Smooth muscle cell (in vitro differentiated cells): ENCODE measurements around the gene FUZ. TPM values are rescaled to one million over a fixed set of nuclear protein-coding genes. Genes with fewer than 3 reads are reported as not detected.

Experiments
- DNase-seq: peaks from one replicate; lab custom pipeline; 2025; ENCODE audit not compliant: unreplicated experiment; lab: John Stamatoyannopoulos, UW
- H2AFZ ChIP-seq: fragments of 200-600 bp; sonication (generic); 2 replicates; pipeline ENCODE4 v1.6.0; 2016; ENCODE audit warnings: antibody characterized with exemption, low read depth, mild to moderate bottlenecking
- H3F3A ChIP-seq: fragments of 200-600 bp; sonication (generic); 2 replicates; pipeline ENCODE4 v1.6.0; 2017; ENCODE audit warnings: antibody characterized with exemption, low read depth
- H3K27ac ChIP-seq: fragments of 200-600 bp; sonication (generic); 2 replicates; pipeline ENCODE4 v1.5.1; 2016; ENCODE audit warnings: low read depth, mild to moderate bottlenecking
- H3K27me3 ChIP-seq: fragments of 200-600 bp; sonication (generic); 2 replicates; pipeline ENCODE4 v1.6.1; 2016; ENCODE audit warnings: low read depth, mild to moderate bottlenecking
- H3K36me3 ChIP-seq: fragments of 200-600 bp; sonication (generic); 2 replicates; pipeline ENCODE4 v1.5.1; 2016; ENCODE audit warnings: low read depth
- H3K4me1 ChIP-seq: fragments of 200-600 bp; sonication (generic); 2 replicates; pipeline ENCODE4 v1.5.1; 2016; ENCODE audit warnings: low read depth
- H3K4me2 ChIP-seq: fragments of 200-600 bp; sonication (generic); 2 replicates; pipeline ENCODE4 v1.6.0; 2016; ENCODE audit warnings: mild to moderate bottlenecking
- H3K4me3 ChIP-seq: fragments of 200-600 bp; sonication (generic); 2 replicates; pipeline ENCODE4 v1.5.1; 2016; ENCODE audit warnings: mild to moderate bottlenecking
- H3K79me2 ChIP-seq: fragments of 200-600 bp; sonication (generic); 2 replicates; pipeline ENCODE4 v1.6.0; 2016; ENCODE audit warnings: low read depth, mild to moderate bottlenecking
- H3K9ac ChIP-seq: fragments of 200-600 bp; sonication (generic); 2 replicates; pipeline ENCODE4 v1.6.0; 2016; ENCODE audit warnings: low read depth
- H3K9me3 ChIP-seq: fragments of 200-600 bp; sonication (generic); replicated peaks from 2 replicates; pipeline ENCODE4 v1.5.1; 2016; ENCODE audit warnings: low read depth
- H4K20me1 ChIP-seq: fragments of 200-600 bp; sonication (generic); 2 replicates; pipeline ENCODE4 v1.6.0; 2016; ENCODE audit warnings: low read depth
- WGBS: methylation state at CpG from one replicate; pipeline ENCODE4 v1.1.7; 2016; ENCODE audit warnings: low lambda C conversion rate; 5-methylcytosine and 5-hydroxymethylcytosine counted together
- polyA plus RNA-seq: library from polyadenylated mRNA; unstranded; fragments of >200 nt; fragmentation: Nextera tagmentation; extraction: Ambion mirVana; gene quantifications from 2 replicates; pipeline ENCODE4 v1.2.1, GENCODE V29; 2016
- total RNA-seq: library from RNA; depleted of rRNA; stranded (reverse); fragments of >200 nt; gene quantifications from 2 replicates; pipeline ENCODE4 v1.2.3, GENCODE V29; 2014
- TF ChIP-seq, protein P1 (sequence below): fragments of 200-600 bp; sonication (generic); IDR thresholded peaks from 2 replicates; pipeline ENCODE4 v1.5.1; 2017; ENCODE audit warnings: borderline replicate concordance, mild to moderate bottlenecking, antibody characterized with exemption; ENCODE audit not compliant: insufficient read depth, poor library complexity, severe bottlenecking

FUZ gene, protein sequence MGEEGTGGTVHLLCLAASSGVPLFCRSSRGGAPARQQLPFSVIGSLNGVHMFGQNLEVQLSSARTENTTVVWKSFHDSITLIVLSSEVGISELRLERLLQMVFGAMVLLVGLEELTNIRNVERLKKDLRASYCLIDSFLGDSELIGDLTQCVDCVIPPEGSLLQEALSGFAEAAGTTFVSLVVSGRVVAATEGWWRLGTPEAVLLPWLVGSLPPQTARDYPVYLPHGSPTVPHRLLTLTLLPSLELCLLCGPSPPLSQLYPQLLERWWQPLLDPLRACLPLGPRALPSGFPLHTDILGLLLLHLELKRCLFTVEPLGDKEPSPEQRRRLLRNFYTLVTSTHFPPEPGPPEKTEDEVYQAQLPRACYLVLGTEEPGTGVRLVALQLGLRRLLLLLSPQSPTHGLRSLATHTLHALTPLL
- 6.9 and 16.2 TPM in 2 replicates for total RNA-seq
- polyA plus RNA-seq, result 18.3 and 19.8 TPM in 2 replicates

DNA sequence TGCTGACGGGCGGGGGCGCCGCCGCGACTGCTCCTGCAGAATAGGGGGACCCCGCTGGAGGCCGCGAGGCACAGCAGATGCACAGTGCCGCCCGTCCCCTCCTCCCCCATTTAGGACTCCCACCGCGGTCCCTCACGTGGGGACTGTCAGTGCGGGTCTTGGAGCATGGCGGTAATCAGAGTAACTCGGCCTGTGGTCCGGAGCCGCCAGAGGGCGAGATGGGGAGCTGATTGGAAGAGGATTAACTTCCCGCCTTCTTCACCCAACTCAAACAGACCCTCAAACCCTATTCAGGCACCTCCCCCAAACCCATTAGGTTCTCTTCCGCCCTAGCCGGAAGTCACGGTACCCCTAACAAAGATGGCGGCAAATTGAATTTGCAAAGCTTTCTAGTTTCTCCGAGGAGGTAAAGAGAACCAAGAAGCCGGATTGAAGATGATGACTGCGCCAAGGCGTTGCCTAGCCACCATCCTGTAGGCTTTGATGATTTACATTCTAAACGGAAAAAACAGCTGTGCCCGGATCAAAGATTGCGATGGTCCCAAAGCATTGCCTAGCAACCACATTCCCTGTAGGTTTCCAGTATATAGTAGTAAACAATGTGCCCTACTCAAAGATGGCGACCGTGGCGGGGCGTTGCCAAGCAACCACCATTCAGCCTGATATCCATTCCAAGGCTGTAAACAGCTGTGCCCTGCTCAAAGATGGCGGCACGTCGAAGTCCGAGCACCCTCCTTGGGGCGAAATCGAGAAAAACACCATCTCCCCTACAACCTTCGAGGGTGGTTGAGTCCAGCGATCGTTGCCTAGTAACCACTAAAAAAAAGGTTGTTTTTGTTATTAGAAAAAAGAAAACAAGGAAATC lies at the start of gene FUZ:
Gene FUZ (minus strand): TSS at position 296 of the 865 bp plus-strand sequence. CDS start 186 bp downstream, at position 110.
- Histone ChIP-seq H3K36me3 (no peaks in the 10 kb centered on the region), H3K27ac (peak within 1 kb of the TSS; percentile 94), H3K79me2 (peaks cover under 1% of the 10 kb centered on the region), H3K27me3 (no peaks in the 10 kb centered on the region), H3K9me3 (no peaks in the 10 kb centered on the region), H4K20me1 (no peaks in the 10 kb centered on the region), H3F3A (peaks cover 15% of the 10 kb centered on the region), H2AFZ (peak within 1 kb of the TSS; percentile 78), H3K9ac (peak within 1 kb of the TSS; percentile 97), H3K4me2 (peak within 1 kb of the TSS; percentile 96), H3K4me3 (peak within 1 kb of the TSS; percentile 82), H3K4me1 (peaks cover 16% of the 10 kb centered on the region)
- 2% methylated on average over 44 of the region's 45 CpGs for WGBS
- TF ChIP-seq, protein P1, sequence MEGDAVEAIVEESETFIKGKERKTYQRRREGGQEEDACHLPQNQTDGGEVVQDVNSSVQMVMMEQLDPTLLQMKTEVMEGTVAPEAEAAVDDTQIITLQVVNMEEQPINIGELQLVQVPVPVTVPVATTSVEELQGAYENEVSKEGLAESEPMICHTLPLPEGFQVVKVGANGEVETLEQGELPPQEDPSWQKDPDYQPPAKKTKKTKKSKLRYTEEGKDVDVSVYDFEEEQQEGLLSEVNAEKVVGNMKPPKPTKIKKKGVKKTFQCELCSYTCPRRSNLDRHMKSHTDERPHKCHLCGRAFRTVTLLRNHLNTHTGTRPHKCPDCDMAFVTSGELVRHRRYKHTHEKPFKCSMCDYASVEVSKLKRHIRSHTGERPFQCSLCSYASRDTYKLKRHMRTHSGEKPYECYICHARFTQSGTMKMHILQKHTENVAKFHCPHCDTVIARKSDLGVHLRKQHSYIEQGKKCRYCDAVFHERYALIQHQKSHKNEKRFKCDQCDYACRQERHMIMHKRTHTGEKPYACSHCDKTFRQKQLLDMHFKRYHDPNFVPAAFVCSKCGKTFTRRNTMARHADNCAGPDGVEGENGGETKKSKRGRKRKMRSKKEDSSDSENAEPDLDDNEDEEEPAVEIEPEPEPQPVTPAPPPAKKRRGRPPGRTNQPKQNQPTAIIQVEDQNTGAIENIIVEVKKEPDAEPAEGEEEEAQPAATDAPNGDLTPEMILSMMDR, result peak; percentile 12
- DNase-seq, result peak; percentile 71

DNA sequence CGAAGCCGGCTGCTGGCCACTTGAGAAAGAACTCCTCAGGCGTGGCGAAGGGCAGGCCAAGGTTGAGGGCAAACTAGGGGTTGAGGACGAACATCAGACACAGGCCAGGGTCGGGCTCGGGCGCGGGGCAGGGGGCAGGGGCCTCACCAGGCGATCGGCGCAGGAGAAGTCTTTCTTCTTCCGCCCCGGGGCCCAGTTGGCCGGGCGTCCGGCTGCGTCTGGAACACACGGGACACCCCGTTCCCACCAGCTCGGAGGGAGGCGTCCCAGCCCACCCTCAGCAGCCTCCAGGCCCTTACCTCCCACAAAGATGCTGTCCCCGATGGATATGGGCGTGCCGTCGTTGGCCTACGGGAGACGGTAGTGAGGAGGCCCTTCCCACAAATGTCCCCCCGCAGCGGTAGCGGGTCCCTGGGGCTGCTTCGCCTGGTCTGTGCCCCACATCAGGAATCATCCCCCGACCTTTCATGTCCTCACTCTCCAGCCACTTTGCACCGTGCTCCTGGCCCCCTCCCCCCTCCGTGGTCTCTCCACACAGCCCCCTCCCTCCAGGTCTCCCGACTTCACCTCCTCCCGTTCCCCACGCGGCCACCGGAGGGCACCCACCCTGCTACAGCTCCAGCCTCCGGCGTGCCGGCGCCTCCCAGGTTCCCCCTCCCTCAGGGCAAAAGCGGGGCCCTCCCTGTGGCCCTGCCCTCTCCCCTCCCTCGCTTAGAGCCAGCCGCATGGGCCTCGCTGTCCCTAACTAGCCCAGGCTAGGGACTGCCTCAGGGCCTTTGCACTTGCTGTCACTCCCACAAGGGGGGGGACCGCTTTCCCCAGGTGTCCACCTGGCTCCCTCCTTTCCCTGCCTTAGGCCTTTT lies 49.5 kb upstream of the FUZ start:
- TF ChIP-seq, protein P1, result peak; percentile 24
- no peak overlapping the region for H3K27ac ChIP-seq
- H3K79me2 ChIP-seq, result peaks cover 31% of the 10 kb centered on the region
- H3K36me3 ChIP-seq, result no peaks in the 10 kb centered on the region
- H3K4me1 ChIP-seq, result peaks cover 7% of the 10 kb centered on the region
- H3K4me3 ChIP-seq, result no peak overlapping the region
- no peak overlapping the region for H3K9ac ChIP-seq
- 83% methylated on average over 34 of the region's 49 CpGs for WGBS
- H3K27me3 ChIP-seq, result no peaks in the 10 kb centered on the region
- no peak for DNase-seq
- H2AFZ ChIP-seq, result no peak overlapping the region
- H3K4me2 ChIP-seq, result no peak overlapping the region
- H3F3A ChIP-seq, result peaks cover 15% of the 10 kb centered on the region
- H4K20me1 ChIP-seq, result peaks cover 27% of the 10 kb centered on the region
- H3K9me3 ChIP-seq, result no peaks in the 10 kb centered on the region

DNA sequence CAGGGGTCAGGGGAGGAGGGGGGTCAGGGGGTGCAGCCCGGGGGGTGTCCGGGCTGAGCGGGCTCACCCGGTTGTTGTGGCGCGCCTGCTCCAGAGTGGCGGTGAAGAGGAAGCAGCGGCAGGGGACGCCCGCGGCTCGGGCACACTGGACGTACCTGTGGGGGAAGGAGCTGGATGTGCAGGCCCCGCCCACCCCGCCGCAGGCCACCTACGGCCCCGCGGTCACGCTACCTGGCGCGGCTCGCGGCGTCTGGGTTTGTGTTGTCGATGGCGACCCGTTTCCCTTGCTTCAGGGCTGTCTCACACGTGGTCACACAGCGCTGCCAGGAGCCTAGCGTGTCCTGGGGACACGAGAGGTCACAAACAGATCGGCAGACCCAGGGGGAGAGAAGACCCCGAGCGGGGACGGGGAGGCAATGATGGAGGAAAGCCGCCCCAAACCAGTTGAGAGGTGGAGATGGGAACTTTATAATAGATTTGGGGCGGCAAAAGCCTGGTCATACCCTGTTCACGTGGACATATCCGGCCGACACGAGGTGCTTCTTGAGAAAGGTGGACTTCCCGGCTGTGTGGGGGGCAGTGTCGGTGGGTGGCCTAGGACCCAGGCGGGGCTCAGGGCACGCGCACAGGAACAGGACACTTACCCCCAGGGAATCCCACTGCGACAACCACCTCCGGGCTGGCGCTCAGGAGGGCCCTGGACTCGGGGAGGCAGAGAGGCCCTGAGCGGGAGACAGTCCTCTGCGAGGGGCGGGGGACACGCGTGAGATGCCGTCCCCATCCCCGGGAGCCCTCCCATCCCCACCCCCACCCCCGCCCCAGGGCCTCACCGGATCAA lies 48.7 kb upstream of the FUZ start:
- Histone ChIP-seq H3K9ac (no peak overlapping the region), H3K79me2 (peaks cover 31% of the 10 kb centered on the region), H3K4me2 (no peak overlapping the region), H3K9me3 (no peaks in the 10 kb centered on the region), H3K27ac (no peak overlapping the region), H3K4me1 (peaks cover 7% of the 10 kb centered on the region), H2AFZ (no peak overlapping the region), H3F3A (peaks cover 24% of the 10 kb centered on the region), H4K20me1 (peaks cover 36% of the 10 kb centered on the region), H3K4me3 (no peak overlapping the region), H3K36me3 (no peaks in the 10 kb centered on the region), H3K27me3 (no peaks in the 10 kb centered on the region)
- TF ChIP-seq, protein P1, result no peak
- DNase-seq, result no peak
- WGBS, result 93% methylated on average over 58 of the region's 60 CpGs
